ENCODE measurements around the gene LZTFL1. TPM values are rescaled to one million over a fixed set of nuclear protein-coding genes. Genes with fewer than 3 reads are reported as not detected.
A peak's percentile ranks its signal among the peaks of the same experiment; 100 is the strongest.

Gene LZTFL1
- total RNA-seq, 1 donor from 2014 or later: 4.6 TPM

GRCh38 chr3:45826321-45826720, 15.6 kb downstream of the LZTFL1 start:
- Mint-ChIP-seq H3K9me3 (no peaks in the 10 kb centered on the region), H3K36me3 (ENCODE audit: low read depth) (no peaks in the 10 kb centered on the region), H3K27me3 (ENCODE audit: low read depth) (peaks cover 8% of the 10 kb centered on the region), H3K4me3 (ENCODE audit: low read depth) (no peak overlapping the region), H3K27ac (peak overlapping the region; percentile 6), H3K4me1 (ENCODE audit: low read depth) (peaks cover 14% of the 10 kb centered on the region)
- intact Hi-C loops (cut with micrococcal nuclease): no loop called here
- no peak for DNase-seq (ENCODE audit: low spot score)

GRCh38 chr3:45821127-45821526, 20.8 kb downstream of the LZTFL1 start:
- no peak for DNase-seq (ENCODE audit: low spot score)
- Mint-ChIP-seq H3K27ac (no peak overlapping the region), H3K4me1 (ENCODE audit: low read depth) (peaks cover 5% of the 10 kb centered on the region), H3K9me3 (no peaks in the 10 kb centered on the region), H3K4me3 (ENCODE audit: low read depth) (no peak overlapping the region), H3K36me3 (ENCODE audit: low read depth) (no peaks in the 10 kb centered on the region), H3K27me3 (ENCODE audit: low read depth) (peaks cover 11% of the 10 kb centered on the region)
- intact Hi-C loops (cut with micrococcal nuclease): no loop called here

GRCh38 chr3:45819543-45819942, 22.4 kb downstream of the LZTFL1 start:
- Mint-ChIP-seq H3K27me3 (ENCODE audit: low read depth) (peaks cover 18% of the 10 kb centered on the region), H3K4me1 (ENCODE audit: low read depth) (peaks cover 2% of the 10 kb centered on the region), H3K4me3 (ENCODE audit: low read depth) (no peak overlapping the region), H3K27ac (no peak overlapping the region), H3K9me3 (no peaks in the 10 kb centered on the region), H3K36me3 (ENCODE audit: low read depth) (no peaks in the 10 kb centered on the region)
- intact Hi-C loops (cut with micrococcal nuclease): no loop called here
- no peak for DNase-seq (ENCODE audit: low spot score)

GRCh38 chr3:45817831-45818522, 23.9 kb downstream of the LZTFL1 start:
- peaks cover 2% of the 10 kb centered on the region for H3K4me1 Mint-ChIP-seq (ENCODE audit: low read depth)

GRCh38 chr3:45816544-45816943, 25.4 kb downstream of the LZTFL1 start:
- H3K9me3 Mint-ChIP-seq: no peaks in the 10 kb centered on the region
- peaks cover 2% of the 10 kb centered on the region for H3K4me1 Mint-ChIP-seq (ENCODE audit: low read depth)
- H3K4me3 Mint-ChIP-seq (ENCODE audit: low read depth): no peak overlapping the region
- no peak for DNase-seq (ENCODE audit: low spot score)
- intact Hi-C loops (cut with micrococcal nuclease): no loop called here
- peaks cover 22% of the 10 kb centered on the region for H3K27me3 Mint-ChIP-seq (ENCODE audit: low read depth)
- H3K27ac Mint-ChIP-seq: no peak overlapping the region
- no peaks in the 10 kb centered on the region for H3K36me3 Mint-ChIP-seq (ENCODE audit: low read depth)

More at GRCh38 chr3:45817831-45818522, 23.9 kb downstream of the LZTFL1 start:
- intact Hi-C loops (cut with micrococcal nuclease): no loop called here
- no peak overlapping the region for H3K27ac Mint-ChIP-seq
- no peak for DNase-seq (ENCODE audit: low spot score)
- H3K36me3 Mint-ChIP-seq (ENCODE audit: low read depth): no peaks in the 10 kb centered on the region
- peaks cover 23% of the 10 kb centered on the region for H3K27me3 Mint-ChIP-seq (ENCODE audit: low read depth)
- H3K4me3 Mint-ChIP-seq (ENCODE audit: low read depth): no peak overlapping the region
- H3K9me3 Mint-ChIP-seq: no peaks in the 10 kb centered on the region

GRCh38 chr3:45814322-45814721, 27.6 kb downstream of the LZTFL1 start:
- H3K4me1 Mint-ChIP-seq (ENCODE audit: low read depth): peaks cover 2% of the 10 kb centered on the region

GRCh38 chr3:45807681-45808540, 34.0 kb downstream of the LZTFL1 start:
- H3K4me3 Mint-ChIP-seq (ENCODE audit: low read depth): no peak overlapping the region
- no peaks in the 10 kb centered on the region for H3K36me3 Mint-ChIP-seq (ENCODE audit: low read depth)
- H3K27ac Mint-ChIP-seq: no peak overlapping the region
- H3K4me1 Mint-ChIP-seq (ENCODE audit: low read depth): no peaks in the 10 kb centered on the region
- no peak for DNase-seq (ENCODE audit: low spot score)
- peaks cover 52% of the 10 kb centered on the region for H3K27me3 Mint-ChIP-seq (ENCODE audit: low read depth)
- intact Hi-C loops (cut with micrococcal nuclease): no loop called here
- H3K9me3 Mint-ChIP-seq: no peaks in the 10 kb centered on the region

More at GRCh38 chr3:45814322-45814721, 27.6 kb downstream of the LZTFL1 start:
- intact Hi-C loops (cut with micrococcal nuclease): no loop called here
- Mint-ChIP-seq H3K9me3 (no peaks in the 10 kb centered on the region), H3K27ac (no peak overlapping the region), H3K4me3 (ENCODE audit: low read depth) (no peak overlapping the region), H3K36me3 (ENCODE audit: low read depth) (no peaks in the 10 kb centered on the region), H3K27me3 (ENCODE audit: low read depth) (peaks cover 29% of the 10 kb centered on the region)
- DNase-seq (ENCODE audit: low spot score): no peak

GRCh38 chr3:45807133-45807532, 34.8 kb downstream of the LZTFL1 start:
- peaks cover 52% of the 10 kb centered on the region for H3K27me3 Mint-ChIP-seq (ENCODE audit: low read depth)

GRCh38 chr3:45806072-45806471, 35.8 kb downstream of the LZTFL1 start:
- Mint-ChIP-seq H3K9me3 (no peaks in the 10 kb centered on the region), H3K36me3 (ENCODE audit: low read depth) (no peaks in the 10 kb centered on the region), H3K4me3 (ENCODE audit: low read depth) (no peak overlapping the region), H3K4me1 (ENCODE audit: low read depth) (no peaks in the 10 kb centered on the region), H3K27ac (no peak overlapping the region), H3K27me3 (ENCODE audit: low read depth) (peaks cover 52% of the 10 kb centered on the region)
- DNase-seq (ENCODE audit: low spot score): no peak
- intact Hi-C loops (cut with micrococcal nuclease): no loop called here

More at GRCh38 chr3:45807133-45807532, 34.8 kb downstream of the LZTFL1 start:
- Mint-ChIP-seq H3K4me1 (ENCODE audit: low read depth) (no peaks in the 10 kb centered on the region), H3K27ac (no peak overlapping the region), H3K4me3 (ENCODE audit: low read depth) (no peak overlapping the region), H3K9me3 (no peaks in the 10 kb centered on the region), H3K36me3 (ENCODE audit: low read depth) (no peaks in the 10 kb centered on the region)
- intact Hi-C loops (cut with micrococcal nuclease): no loop called here
- no peak for DNase-seq (ENCODE audit: low spot score)

GRCh38 chr3:45803252-45803935, 38.5 kb downstream of the LZTFL1 start:
- no peak overlapping the region for H3K27ac Mint-ChIP-seq
- peaks cover 55% of the 10 kb centered on the region for H3K27me3 Mint-ChIP-seq (ENCODE audit: low read depth)
- DNase-seq (ENCODE audit: low spot score): no peak
- no peaks in the 10 kb centered on the region for H3K9me3 Mint-ChIP-seq
- intact Hi-C loops (cut with micrococcal nuclease): no loop called here
- no peak overlapping the region for H3K4me3 Mint-ChIP-seq (ENCODE audit: low read depth)
- H3K36me3 Mint-ChIP-seq (ENCODE audit: low read depth): no peaks in the 10 kb centered on the region
- no peaks in the 10 kb centered on the region for H3K4me1 Mint-ChIP-seq (ENCODE audit: low read depth)

- intact Hi-C loops (cut with micrococcal nuclease): no loop called here
- H3K4me3 Mint-ChIP-seq (ENCODE audit: low read depth): no peak overlapping the region
- H3K9me3 Mint-ChIP-seq: no peaks in the 10 kb centered on the region
- no peak overlapping the region for H3K27ac Mint-ChIP-seq
- H3K4me1 Mint-ChIP-seq (ENCODE audit: low read depth): no peaks in the 10 kb centered on the region
- H3K36me3 Mint-ChIP-seq (ENCODE audit: low read depth): no peaks in the 10 kb centered on the region
- peaks cover 66% of the 10 kb centered on the region for H3K27me3 Mint-ChIP-seq (ENCODE audit: low read depth)
- no peak for DNase-seq (ENCODE audit: low spot score)
Measured at GRCh38 chr3:45802146-45802545, 39.8 kb downstream of the LZTFL1 start.

- no peaks in the 10 kb centered on the region for H3K9me3 Mint-ChIP-seq
- H3K4me3 Mint-ChIP-seq (ENCODE audit: low read depth): no peak overlapping the region
- H3K36me3 Mint-ChIP-seq (ENCODE audit: low read depth): no peaks in the 10 kb centered on the region
- H3K27ac Mint-ChIP-seq: no peak overlapping the region
- peaks cover 2% of the 10 kb centered on the region for H3K4me1 Mint-ChIP-seq (ENCODE audit: low read depth)
- intact Hi-C loops (cut with micrococcal nuclease): no loop called here
- peaks cover 66% of the 10 kb centered on the region for H3K27me3 Mint-ChIP-seq (ENCODE audit: low read depth)
- DNase-seq (ENCODE audit: low spot score): no peak
Measured at GRCh38 chr3:45800611-45801010, 41.3 kb downstream of the LZTFL1 start.

- peaks cover 66% of the 10 kb centered on the region for H3K27me3 Mint-ChIP-seq (ENCODE audit: low read depth)
- intact Hi-C loops (cut with micrococcal nuclease): no loop called here
Measured at GRCh38 chr3:45799586-45799985, 42.3 kb downstream of the LZTFL1 start.

More at GRCh38 chr3:45799586-45799985, 42.3 kb downstream of the LZTFL1 start:
- H3K9me3 Mint-ChIP-seq: no peaks in the 10 kb centered on the region
- no peak overlapping the region for H3K27ac Mint-ChIP-seq
- H3K4me1 Mint-ChIP-seq (ENCODE audit: low read depth): peaks cover 6% of the 10 kb centered on the region
- H3K4me3 Mint-ChIP-seq (ENCODE audit: low read depth): no peak overlapping the region
- DNase-seq (ENCODE audit: low spot score): no peak
- no peaks in the 10 kb centered on the region for H3K36me3 Mint-ChIP-seq (ENCODE audit: low read depth)
